ENCODE results near the gene BNC2. TPM values are rescaled to one million over a fixed set of nuclear protein-coding genes. Genes with fewer than 3 reads are reported as not detected.
"Not testable (repeated sequence)": the region's sequence is repeated elsewhere in the genome, so short reads cannot be mapped to it uniquely, and the experiment has no call there.

Gene BNC2
- total RNA-seq, 2 experiments from 2014 or later = not detected

DNA sequence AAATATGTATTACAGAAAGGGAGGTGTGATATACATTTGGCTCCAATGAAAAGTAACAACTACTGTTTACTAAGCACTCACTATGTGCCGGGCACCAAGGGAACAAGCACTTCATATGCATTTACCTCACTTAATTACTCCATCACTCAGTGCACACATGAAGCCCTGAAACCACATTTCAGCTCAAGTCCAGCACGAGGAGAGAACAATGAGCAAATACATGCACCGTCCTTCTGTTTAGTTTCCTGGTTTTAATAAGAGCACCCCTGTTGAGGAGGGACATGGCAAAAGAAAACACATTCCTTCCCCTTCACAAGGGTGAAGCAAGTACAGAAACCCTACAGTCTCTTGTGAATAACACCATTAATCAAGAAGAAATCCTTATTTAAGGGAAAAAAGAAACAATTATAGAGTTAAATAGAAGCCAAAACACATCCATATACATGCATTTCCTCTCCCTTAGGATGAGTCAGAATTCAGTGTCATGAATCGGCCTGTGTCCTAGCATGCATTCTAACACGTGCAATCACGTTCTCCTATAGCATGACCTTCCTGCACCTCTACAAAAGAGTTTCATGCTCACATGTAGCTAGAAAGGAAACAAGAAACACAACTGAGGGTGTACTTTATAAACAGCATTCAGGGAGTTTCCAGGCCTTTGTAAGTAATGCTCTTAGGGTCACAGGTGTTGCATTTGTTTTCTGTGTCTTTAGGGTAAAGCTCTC, 411.6 kb downstream of the BNC2 start:
- H3K36me3 Mint-ChIP-seq (ENCODE audit: low read depth) = no peaks in the 10 kb centered on the region
- no peaks in the 10 kb centered on the region for H3K4me1 Mint-ChIP-seq (ENCODE audit: low read depth)
- CTCF ChIA-PET = interaction anchor here (0.6 kb wide), 1 partner anchor 120 kb away, joined by 3 read pairs; no protein-coding TSS in a partner anchor
- intact Hi-C loops (cut with micrococcal nuclease) = no loop called here
- H3K27me3 Mint-ChIP-seq (ENCODE audit: low read depth) = no peaks in the 10 kb centered on the region
- H3K9me3 Mint-ChIP-seq = peaks cover 1% of the 10 kb centered on the region
- H3K27ac Mint-ChIP-seq = no peak overlapping the region
- no peak for DNase-seq
- H3K4me3 Mint-ChIP-seq = no peak overlapping the region

DNA sequence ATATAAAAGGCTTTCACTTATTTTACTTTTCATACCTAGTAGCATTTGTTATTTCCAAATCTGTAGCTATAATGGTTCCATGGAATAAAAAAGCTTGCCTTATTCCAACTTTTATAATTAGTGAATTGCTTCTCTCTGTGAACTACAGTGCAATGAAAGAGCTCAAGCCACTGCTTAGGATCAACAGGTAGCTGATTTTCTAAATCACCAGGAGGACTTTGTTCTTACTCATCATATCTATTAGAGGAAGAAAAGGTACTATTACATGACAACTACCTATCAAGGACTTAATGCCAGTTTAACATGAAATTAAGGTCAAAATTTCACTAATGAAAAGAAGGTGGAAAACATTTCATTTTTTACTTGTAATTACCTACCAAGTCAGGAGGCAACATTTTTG, 414.6 kb downstream of the BNC2 start:
- peaks cover 1% of the 10 kb centered on the region for H3K9me3 Mint-ChIP-seq

DNA sequence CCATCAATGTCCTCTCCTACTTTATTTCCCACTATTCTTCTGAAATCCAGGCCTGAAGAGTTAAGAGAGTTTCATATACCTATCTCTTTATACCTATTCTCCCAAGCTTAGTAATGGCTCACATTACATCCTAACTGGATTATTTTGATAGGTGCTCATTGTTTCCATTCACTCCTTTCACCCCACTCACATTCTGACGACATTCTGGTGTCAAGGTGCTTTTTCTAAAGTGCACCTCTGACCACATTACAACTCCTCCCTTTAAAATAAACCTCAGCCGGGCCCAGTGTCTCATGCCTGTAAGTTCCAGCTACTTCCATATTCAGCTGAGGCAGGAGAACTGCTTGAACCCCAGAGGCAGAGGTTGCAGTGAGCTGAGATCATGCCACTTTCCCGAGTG, 417.1 kb downstream of the BNC2 start:
- CTCF ChIA-PET = no interaction called here
- Mint-ChIP-seq H3K27ac (no peak overlapping the region), H3K9me3 (peaks cover 1% of the 10 kb centered on the region), H3K4me3 (no peak overlapping the region), H3K4me1 (ENCODE audit: low read depth) (no peaks in the 10 kb centered on the region), H3K27me3 (ENCODE audit: low read depth) (no peaks in the 10 kb centered on the region), H3K36me3 (ENCODE audit: low read depth) (no peaks in the 10 kb centered on the region)
- no peak for DNase-seq
- intact Hi-C loops (cut with micrococcal nuclease) = loop anchor here (5.0 kb wide), 1 partner anchor 59 kb away; no protein-coding TSS in a partner anchor

More for the DNA sequence above, 414.6 kb downstream of the BNC2 start:
- Mint-ChIP-seq H3K4me1 (ENCODE audit: low read depth) (no peaks in the 10 kb centered on the region), H3K27me3 (ENCODE audit: low read depth) (no peaks in the 10 kb centered on the region), H3K4me3 (no peak overlapping the region), H3K27ac (no peak overlapping the region), H3K36me3 (ENCODE audit: low read depth) (no peaks in the 10 kb centered on the region)
- DNase-seq = no peak
- CTCF ChIA-PET = no interaction called here
- intact Hi-C loops (cut with micrococcal nuclease) = no loop called here

DNA sequence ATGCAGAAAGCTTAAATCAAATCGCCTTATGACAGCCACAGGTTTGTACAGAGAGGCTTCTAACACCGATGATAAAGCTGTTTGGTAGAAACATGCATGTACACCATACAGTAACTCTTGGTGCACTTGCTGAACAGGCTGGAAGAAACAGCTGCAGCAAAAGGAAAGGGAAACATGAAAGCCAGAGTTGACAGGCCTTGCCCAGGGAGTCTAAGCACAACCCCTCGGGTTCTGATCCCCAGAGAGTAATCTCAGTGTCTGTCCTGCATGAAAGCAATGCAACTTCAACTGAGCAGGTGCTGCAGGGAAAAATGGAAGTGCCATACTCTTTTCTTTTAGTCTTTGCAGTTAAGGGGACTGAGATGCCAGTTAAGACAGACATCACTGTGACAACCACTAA, 419.9 kb downstream of the BNC2 start:
- Mint-ChIP-seq H3K4me3 (no peak overlapping the region), H3K4me1 (ENCODE audit: low read depth) (no peaks in the 10 kb centered on the region), H3K9me3 (peaks cover 1% of the 10 kb centered on the region), H3K27me3 (ENCODE audit: low read depth) (no peaks in the 10 kb centered on the region), H3K27ac (no peak overlapping the region), H3K36me3 (ENCODE audit: low read depth) (no peaks in the 10 kb centered on the region)
- DNase-seq = no peak
- CTCF ChIA-PET = no interaction called here
- intact Hi-C loops (cut with micrococcal nuclease) = loop anchor here (5.0 kb wide), 1 partner anchor 62 kb away; no protein-coding TSS in a partner anchor

DNA sequence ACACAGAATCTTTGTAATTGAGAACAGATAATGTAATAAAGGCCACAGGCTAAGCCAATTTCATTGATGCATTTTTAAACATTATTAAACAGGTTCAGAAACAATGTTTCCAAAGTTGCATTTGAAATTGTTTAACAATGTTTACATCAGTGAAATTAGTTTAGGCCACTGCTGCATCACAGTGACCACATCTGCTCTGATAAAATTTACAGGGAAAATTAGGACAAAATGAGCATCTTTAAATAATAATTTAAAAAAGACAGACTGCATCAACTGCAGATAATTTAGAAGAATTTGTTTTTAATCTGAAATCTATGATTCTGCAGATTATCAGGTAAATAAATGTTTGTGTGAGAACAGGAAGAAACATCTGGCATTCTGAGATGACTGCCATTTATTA, 420.4 kb downstream of the BNC2 start:
- CTCF ChIA-PET = no interaction called here
- Mint-ChIP-seq H3K4me3 (no peak overlapping the region), H3K4me1 (ENCODE audit: low read depth) (no peaks in the 10 kb centered on the region), H3K9me3 (peaks cover under 1% of the 10 kb centered on the region), H3K27me3 (ENCODE audit: low read depth) (no peaks in the 10 kb centered on the region), H3K27ac (no peak overlapping the region), H3K36me3 (ENCODE audit: low read depth) (no peaks in the 10 kb centered on the region)
- DNase-seq = no peak
- intact Hi-C loops (cut with micrococcal nuclease) = loop anchor here (5.0 kb wide), 1 partner anchor 62 kb away; no protein-coding TSS in a partner anchor

DNA sequence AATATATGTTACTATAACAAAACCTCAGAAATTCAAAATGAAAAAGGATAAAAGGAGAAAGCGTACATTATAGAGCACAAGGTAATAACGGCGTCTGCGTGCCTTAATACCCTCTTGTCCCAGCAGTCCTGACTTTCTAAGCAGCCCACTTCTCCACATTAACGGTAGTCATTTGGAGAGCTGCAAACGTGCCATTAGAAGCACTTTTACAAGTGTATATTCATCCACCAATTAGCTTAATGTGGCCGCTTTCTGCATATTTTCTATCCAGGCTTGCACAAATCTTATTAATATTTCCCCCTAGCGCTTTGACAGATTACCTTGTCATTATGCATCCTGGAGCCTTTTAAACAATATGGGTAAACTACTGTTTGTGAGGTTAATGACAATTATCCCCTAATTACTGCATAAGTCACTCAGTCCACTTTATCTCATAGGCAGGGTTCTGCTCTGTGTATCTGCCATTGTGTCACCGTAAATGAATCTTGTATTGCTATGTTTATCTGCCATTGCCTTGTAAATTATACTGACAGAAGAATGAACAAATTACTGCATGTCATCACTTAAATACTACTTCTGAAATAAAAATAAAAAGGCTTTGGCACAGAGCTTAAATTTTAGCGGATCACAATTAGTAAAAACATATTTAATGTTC, 421.3 kb downstream of the BNC2 start:
- no peak overlapping the region for H3K4me3 Mint-ChIP-seq
- no peaks in the 10 kb centered on the region for H3K4me1 Mint-ChIP-seq (ENCODE audit: low read depth)
- no peaks in the 10 kb centered on the region for H3K9me3 Mint-ChIP-seq
- DNase-seq = no peak
- no peak overlapping the region for H3K27ac Mint-ChIP-seq
- CTCF ChIA-PET = no interaction called here
- no peaks in the 10 kb centered on the region for H3K36me3 Mint-ChIP-seq (ENCODE audit: low read depth)
- intact Hi-C loops (cut with micrococcal nuclease) = no loop called here
- no peaks in the 10 kb centered on the region for H3K27me3 Mint-ChIP-seq (ENCODE audit: low read depth)

DNA sequence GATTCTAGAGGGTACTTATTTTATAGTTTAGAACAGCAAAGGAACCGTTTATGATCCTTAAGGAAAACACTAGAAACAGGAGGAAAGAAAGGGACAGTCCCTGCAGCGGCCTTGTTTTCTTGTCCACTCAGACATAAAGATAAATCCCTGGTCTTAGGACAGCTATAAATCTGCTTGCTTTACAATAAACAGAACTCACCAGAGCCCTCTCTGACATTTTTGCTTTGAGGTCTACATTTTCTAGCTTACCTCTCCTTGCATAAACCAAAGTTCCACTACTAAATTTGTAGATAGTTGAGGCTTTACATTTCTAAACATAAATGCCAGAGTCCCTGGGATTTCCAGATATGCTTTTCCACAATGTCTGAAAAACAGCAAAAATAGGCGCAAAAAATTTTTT, 422.5 kb downstream of the BNC2 start:
- H3K4me3 Mint-ChIP-seq = no peak overlapping the region
- no peaks in the 10 kb centered on the region for H3K9me3 Mint-ChIP-seq
- H3K27me3 Mint-ChIP-seq (ENCODE audit: low read depth) = no peaks in the 10 kb centered on the region
- H3K4me1 Mint-ChIP-seq (ENCODE audit: low read depth) = no peaks in the 10 kb centered on the region
- DNase-seq = no peak
- no peak overlapping the region for H3K27ac Mint-ChIP-seq
- no peaks in the 10 kb centered on the region for H3K36me3 Mint-ChIP-seq (ENCODE audit: low read depth)
- intact Hi-C loops (cut with micrococcal nuclease) = no loop called here
- CTCF ChIA-PET = no interaction called here

DNA sequence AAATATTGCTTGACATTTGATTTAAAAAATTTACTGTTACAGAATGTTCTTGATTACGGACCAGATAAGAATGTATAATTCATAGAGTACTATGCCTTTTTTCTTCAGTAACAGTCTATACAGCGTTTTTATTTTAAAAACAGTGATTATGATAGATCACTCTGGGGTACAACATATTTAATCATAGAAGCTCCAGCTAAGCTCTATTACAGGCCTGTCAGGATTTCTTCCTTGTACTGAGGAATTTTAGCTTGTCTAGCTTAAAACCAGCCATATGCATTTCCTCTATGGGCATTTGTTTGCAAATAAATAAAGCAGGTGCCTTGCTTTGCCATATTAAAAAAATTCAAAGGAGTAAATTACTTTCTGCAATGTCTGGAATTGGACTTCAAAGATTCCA, 423.8 kb downstream of the BNC2 start:
- intact Hi-C loops (cut with micrococcal nuclease) = no loop called here
- CTCF ChIA-PET = no interaction called here
- H3K4me1 Mint-ChIP-seq (ENCODE audit: low read depth) = no peaks in the 10 kb centered on the region

DNA sequence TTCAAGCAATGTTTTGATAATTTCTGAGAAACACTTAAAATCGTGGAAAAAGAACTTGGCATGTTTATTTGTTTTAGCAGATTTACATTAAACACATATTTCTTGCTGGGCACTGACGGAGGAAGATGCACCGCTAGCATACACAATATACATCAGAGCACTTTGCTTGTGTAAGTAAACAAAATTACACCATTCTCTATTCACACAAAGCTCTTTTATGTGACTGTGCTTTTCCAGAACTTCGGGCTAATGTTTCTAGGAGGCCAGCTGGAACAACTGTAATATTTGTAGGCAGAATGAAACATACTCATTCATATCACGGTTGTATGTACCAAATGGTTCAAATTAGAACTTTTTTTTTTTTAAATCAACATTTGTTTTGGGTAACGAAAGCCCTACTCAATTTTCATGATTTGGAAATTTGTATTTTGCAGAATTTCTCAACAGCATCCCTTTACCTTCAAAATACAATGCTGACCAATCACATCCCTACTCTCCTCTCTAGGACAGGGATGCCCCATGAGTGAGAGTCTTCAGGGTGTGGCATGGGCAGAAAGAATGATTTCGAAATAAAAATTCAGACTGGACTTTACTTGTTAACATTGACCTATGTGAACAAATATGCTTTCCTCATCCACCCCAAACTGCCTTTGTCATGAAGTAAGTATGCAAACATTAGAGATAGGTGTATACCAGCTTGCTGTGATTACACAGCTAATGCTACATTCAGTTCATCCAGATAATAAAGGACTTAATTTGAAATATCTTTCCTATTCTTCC, 425.1 kb downstream of the BNC2 start:
- intact Hi-C loops (cut with micrococcal nuclease) = no loop called here
- no peaks in the 10 kb centered on the region for H3K4me1 Mint-ChIP-seq (ENCODE audit: low read depth)
- no peaks in the 10 kb centered on the region for H3K9me3 Mint-ChIP-seq
- no peaks in the 10 kb centered on the region for H3K36me3 Mint-ChIP-seq (ENCODE audit: low read depth)
- CTCF ChIA-PET = no interaction called here
- no peak overlapping the region for H3K27ac Mint-ChIP-seq
- no peaks in the 10 kb centered on the region for H3K27me3 Mint-ChIP-seq (ENCODE audit: low read depth)
- DNase-seq = no peak
- H3K4me3 Mint-ChIP-seq = no peak overlapping the region

More for the DNA sequence above, 423.8 kb downstream of the BNC2 start:
- H3K27ac Mint-ChIP-seq = no peak overlapping the region
- H3K27me3 Mint-ChIP-seq (ENCODE audit: low read depth) = no peaks in the 10 kb centered on the region
- H3K9me3 Mint-ChIP-seq = no peaks in the 10 kb centered on the region
- no peak for DNase-seq
- H3K4me3 Mint-ChIP-seq = no peak overlapping the region
- H3K36me3 Mint-ChIP-seq (ENCODE audit: low read depth) = no peaks in the 10 kb centered on the region

DNA sequence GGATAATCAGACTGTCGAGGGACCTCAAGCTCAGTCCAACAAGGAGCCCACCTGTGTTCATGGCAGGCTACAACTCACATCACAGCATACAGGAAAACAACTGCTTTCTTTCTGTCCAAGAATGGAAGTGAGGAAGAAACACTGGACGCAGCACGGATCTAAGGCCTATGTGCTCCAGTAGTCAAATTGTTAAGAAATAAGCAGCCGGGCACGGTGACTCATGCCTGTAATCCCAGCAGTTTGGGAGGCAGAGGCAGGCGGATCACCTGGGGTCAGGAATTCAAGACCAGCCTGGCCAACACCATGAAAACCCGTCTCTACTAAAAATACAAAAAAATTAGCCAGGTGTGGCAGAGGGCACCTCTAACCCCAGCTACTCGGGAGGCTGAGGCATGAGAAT, 427.8 kb downstream of the BNC2 start:
- Mint-ChIP-seq H3K4me1 (ENCODE audit: low read depth) (no peaks in the 10 kb centered on the region), H3K36me3 (ENCODE audit: low read depth) (no peaks in the 10 kb centered on the region), H3K9me3 (no peaks in the 10 kb centered on the region), H3K27me3 (ENCODE audit: low read depth) (no peaks in the 10 kb centered on the region), H3K27ac (no peak overlapping the region), H3K4me3 (no peak overlapping the region)
- DNase-seq = no peak
- CTCF ChIA-PET = interaction anchor here (0.9 kb wide), 1 partner anchor 565 kb away, joined by 6 read pairs; no protein-coding TSS in a partner anchor
- intact Hi-C loops (cut with micrococcal nuclease) = no loop called here

DNA sequence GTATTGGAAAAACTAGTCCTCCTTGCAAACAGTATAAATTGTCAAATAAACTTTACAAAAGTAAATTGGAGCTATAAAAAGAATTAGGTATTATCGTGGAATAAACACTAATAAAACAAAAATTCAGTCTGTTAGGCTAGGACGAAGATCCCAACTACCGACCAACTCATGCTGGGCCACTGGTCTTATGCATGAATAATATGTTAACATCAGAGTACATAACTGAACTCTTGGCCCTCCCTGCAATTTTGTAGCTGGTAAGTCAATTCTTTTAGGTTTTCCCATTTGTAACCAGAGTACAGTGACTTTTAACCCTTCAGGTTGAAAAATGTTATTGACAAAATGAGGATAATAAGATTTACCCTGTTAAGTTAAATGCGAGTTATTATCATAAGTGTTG, 428.7 kb downstream of the BNC2 start:
- Mint-ChIP-seq H3K9me3 (no peaks in the 10 kb centered on the region), H3K36me3 (ENCODE audit: low read depth) (no peaks in the 10 kb centered on the region), H3K27me3 (ENCODE audit: low read depth) (no peaks in the 10 kb centered on the region), H3K4me1 (ENCODE audit: low read depth) (no peaks in the 10 kb centered on the region), H3K4me3 (no peak overlapping the region), H3K27ac (no peak overlapping the region)
- no peak for DNase-seq
- CTCF ChIA-PET = no interaction called here
- intact Hi-C loops (cut with micrococcal nuclease) = no loop called here

DNA sequence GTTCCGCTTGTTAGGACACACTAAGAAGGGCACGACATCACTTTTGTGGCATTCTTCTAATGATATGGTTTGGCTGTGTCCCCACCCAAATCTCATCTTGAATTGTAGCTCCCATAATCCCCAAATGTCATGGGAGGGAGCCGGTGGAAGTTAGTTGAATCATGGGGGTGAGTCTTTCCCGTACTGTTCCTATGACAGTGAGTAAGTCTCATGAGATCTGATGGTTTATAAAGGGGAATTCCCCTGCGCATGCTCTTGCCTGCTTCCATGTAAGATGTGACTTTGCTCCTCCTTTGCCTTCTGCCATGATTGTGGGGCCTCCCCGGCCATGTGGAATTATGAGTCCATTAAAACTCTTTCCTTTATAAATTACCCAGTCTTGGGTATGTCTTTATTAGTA, 431.6 kb downstream of the BNC2 start:
- H3K4me1 Mint-ChIP-seq (ENCODE audit: low read depth); H3K4me3 Mint-ChIP-seq; H3K9me3 Mint-ChIP-seq; H3K36me3 Mint-ChIP-seq (ENCODE audit: low read depth); H3K27me3 Mint-ChIP-seq (ENCODE audit: low read depth); H3K27ac Mint-ChIP-seq; DNase-seq; CTCF ChIA-PET: not testable (repeated sequence)
- intact Hi-C loops (cut with micrococcal nuclease) = loop anchor here (10.0 kb wide), 1 partner anchor 56 kb away; no protein-coding TSS in a partner anchor
